Endothelial cell of umbilical vein (primary cell): ENCODE measurements around the gene HS6ST2. TPM values are rescaled to one million over a fixed set of nuclear protein-coding genes. Genes with fewer than 3 reads are reported as not detected.

Experiments
- BruUV-seq: library from RNA; stranded (reverse); fragments of 400-500 nt; replicated peaks from 2 replicates; lab custom pipeline; 2021; lab: Mats Ljungman, UMichigan
- CTCF ChIA-PET: fragments of 300-600, 350-600 bp; sonication (Branson Sonifier 250); formaldehyde crosslinking; loops from one replicate; lab custom pipeline; 2021; ENCODE audit warnings: antibody characterized with exemption, inconsistent platforms; lab: Charles Lee
- POLR2A ChIA-PET: fragments of 300-600, 350-600 bp; sonication (Branson Sonifier 250); formaldehyde crosslinking; loops from one replicate; lab custom pipeline; 2021; ENCODE audit warnings: antibody characterized with exemption, inconsistent platforms; lab: Charles Lee
- DNase-seq: peaks from one replicate; pipeline ENCODE4 v3.0.0-alpha.2; 2011; ENCODE audit warnings: low read depth, low spot score
- FAIRE-seq: peaks from 2 replicates; lab custom pipeline; 2011; peaks lifted over from hg19 to GRCh38; lab: Jason Lieb, UNC
- H2AFZ ChIP-seq: 2 replicates; pipeline ENCODE4 v1.6.0; 2012; ENCODE audit warnings: low read depth, low read length, control low read depth, inconsistent platforms
- H3K27ac ChIP-seq: 2 replicates; pipeline ENCODE4 v1.5.1; 2011; ENCODE audit warnings: low read depth, mild to moderate bottlenecking, control low read depth, low read length, moderate library complexity; ENCODE audit not compliant: insufficient read depth
- H3K27me3 ChIP-seq, 2 experiments: 2 replicates each; pipeline versions ENCODE4 v1.6.0 to v1.6.1; 2011; ENCODE audit warnings: low read length in 2 of 2, mixed read lengths in 1 of 2; ENCODE audit not compliant: control insufficient read depth in 2 of 2, insufficient read depth in 2 of 2
- H3K36me3 ChIP-seq, 2 experiments: 2 replicates in 1 of 2; 3 replicates in 1 of 2; pipeline ENCODE4 v1.5.1; 2011; ENCODE audit warnings: low read length in 2 of 2, mild to moderate bottlenecking in 1 of 2, moderate library complexity in 1 of 2; ENCODE audit not compliant: control insufficient read depth in 2 of 2, insufficient read depth in 2 of 2; ENCODE audit errors: extremely low read depth in 1 of 2
- H3K4me1 ChIP-seq: 3 replicates; pipeline ENCODE4 v1.5.1; 2011; ENCODE audit warnings: mild to moderate bottlenecking, low read length; ENCODE audit not compliant: control insufficient read depth, insufficient read depth; ENCODE audit errors: extremely low read depth
- H3K4me2 ChIP-seq: 2 replicates; pipeline ENCODE4 v1.6.1; 2011; ENCODE audit warnings: low read length, control low read depth, mixed read lengths; ENCODE audit not compliant: insufficient read depth
- H3K4me3 ChIP-seq, 3 experiments: fragments of 200-600 bp in 1 of 3; sonication (generic), shearing (Covaris generic) in 1 of 3; replicated peaks in 1 of 3; 2 replicates each; pipeline ENCODE4 v1.5.1; 2011 to 2016; ENCODE audit warnings: control low read depth in 3 of 3, low read length in 3 of 3, mild to moderate bottlenecking in 2 of 3, inconsistent platforms in 1 of 3, low read depth in 1 of 3, moderate library complexity in 1 of 3; ENCODE audit not compliant: insufficient read depth in 1 of 3
- H3K79me2 ChIP-seq: 2 replicates; pipeline ENCODE4 v1.6.0; 2012; ENCODE audit warnings: low read length, inconsistent platforms; ENCODE audit not compliant: control insufficient read depth, insufficient read depth
- H3K9ac ChIP-seq: replicated peaks from 2 replicates; pipeline ENCODE3; 2011; ENCODE audit warnings: low read length, control low read depth; ENCODE audit not compliant: insufficient read depth; ENCODE audit errors: extremely low read depth
- H3K9me1 ChIP-seq: replicated peaks from 3 replicates; pipeline ENCODE4 v1.6.0; 2011; ENCODE audit warnings: mild to moderate bottlenecking, low read length; ENCODE audit not compliant: control insufficient read depth, insufficient read depth; ENCODE audit errors: extremely low read depth
- H3K9me3 ChIP-seq: replicated peaks from 2 replicates; pipeline ENCODE4 v1.5.1; 2012; ENCODE audit warnings: low read length, inconsistent platforms; ENCODE audit not compliant: control insufficient read depth, insufficient read depth
- H4K20me1 ChIP-seq: replicated peaks from 2 replicates; pipeline ENCODE3; 2011; ENCODE audit warnings: mild to moderate bottlenecking, low read length; ENCODE audit not compliant: control insufficient read depth, insufficient read depth; ENCODE audit errors: extremely low read depth
- CTCF ChIP-seq, 2 donors: IDR thresholded peaks; 1 replicate in 1 of 2; 2 replicates in 1 of 2; pipeline ENCODE4 v1.5.1; 2011; ENCODE audit warnings: low read length in 2 of 2, mild to moderate bottlenecking in 2 of 2, moderate library complexity in 2 of 2, control low read depth in 1 of 2, inconsistent platforms in 1 of 2, low read depth in 1 of 2; ENCODE audit not compliant: insufficient read depth in 1 of 2; ENCODE audit errors: extremely low read depth in 1 of 2
- EZH2 ChIP-seq: IDR thresholded peaks from 2 replicates; pipeline ENCODE4 v1.6.1; 2012; ENCODE audit warnings: borderline replicate concordance, low read depth, mild to moderate bottlenecking, moderate library complexity, low read length, inconsistent platforms; ENCODE audit not compliant: severe bottlenecking
- FOS ChIP-seq: IDR thresholded peaks from 2 replicates; pipeline ENCODE4 v1.6.1; 2011; ENCODE audit warnings: mild to moderate bottlenecking, low read length, moderate library complexity, borderline replicate concordance; ENCODE audit not compliant: insufficient read depth
- GATA2 ChIP-seq: IDR thresholded peaks from 2 replicates; pipeline ENCODE4 v1.7.0; 2011; ENCODE audit warnings: low read depth, mild to moderate bottlenecking, moderate library complexity, mixed read lengths, low read length; ENCODE audit not compliant: insufficient read length, insufficient read depth
- JUN ChIP-seq: IDR thresholded peaks from 2 replicates; pipeline ENCODE4 v1.6.1; 2011; ENCODE audit warnings: borderline replicate concordance, low read depth; ENCODE audit not compliant: insufficient read length, insufficient read depth
- MAX ChIP-seq: IDR thresholded peaks from 2 replicates; pipeline ENCODE4 v1.6.1; 2011; ENCODE audit not compliant: insufficient read depth, insufficient read length
- POLR2A ChIP-seq: IDR thresholded peaks from 2 replicates; pipeline ENCODE4 v1.6.1; 2012; ENCODE audit warnings: low read depth, mild to moderate bottlenecking, control low read depth, low read length
- POLR2AphosphoS5 ChIP-seq: IDR thresholded peaks from 2 replicates; pipeline ENCODE4 v1.6.1; 2012; ENCODE audit warnings: low read depth, mild to moderate bottlenecking, control low read depth, low read length, moderate library complexity; ENCODE audit not compliant: insufficient read depth
- dilution Hi-C: fragments of 300-500 bp; cut with MboI; formaldehyde crosslinking; loops from one replicate; pipeline ENCODE4 v1.15.0; 2019; ENCODE audit warnings: low sequenced_read_pairs; ENCODE audit not compliant: extremely low pct_ligation_motif_present
- intact Hi-C: fragments of 100-400 bp; cut with micrococcal nuclease; formaldehyde crosslinking; loops from one replicate; pipeline ENCODE4 v1.10.0; 2022
- polyA plus RNA-seq, 4 experiments: library from polyadenylated mRNA; depleted of rRNA in 3 of 4; stranded (reverse) in 3 of 4; unstranded in 1 of 4; fragments of >200 nt; gene quantifications; 2 replicates each; pipeline versions ENCODE4 v1.2.1 to v1.2.3, GENCODE V29; 2011 to 2012; ENCODE audit warnings: missing spikeins in 1 of 4
- total RNA-seq: library from RNA; stranded (reverse); gene quantifications from 2 replicates; pipeline ENCODE4 v1.2.3, GENCODE V29; 2021

Gene HS6ST2
- total and polyA plus RNA-seq, 2 donors (not counting 3 experiments of a cell fraction or from before 2014, with no cell fraction given), result 0.49 to 0.84 TPM

GRCh38 chrX:132612821-132613564, 345.4 kb downstream of the HS6ST2 start:
- Histone ChIP-seq H3K79me2 (no peaks in the 10 kb centered on the region), H3K4me2 (no peak overlapping the region), H3K4me3 (no peak overlapping the region), H3K9me1 (no peaks in the 10 kb centered on the region), H4K20me1 (no peaks in the 10 kb centered on the region), H3K9ac (no peak overlapping the region), H3K27me3 (no peaks in the 10 kb centered on the region), H2AFZ (no peak overlapping the region), H3K27ac (no peak overlapping the region), H3K36me3 (no peaks in the 10 kb centered on the region), H3K9me3 (no peaks in the 10 kb centered on the region), H3K4me1 (no peaks in the 10 kb centered on the region)
- no TSS peak for BruUV-seq
- CTCF ChIA-PET, result interaction anchor here (0.7 to 3.9 kb wide), 6 partner anchors 317 to 771 kb away, joined by 3 to 77 read pairs (median 13); no protein-coding TSS in a partner anchor
- POLR2A ChIA-PET, result no interaction called here
- peak; percentile 59 for FAIRE-seq
- no peak for TF ChIP-seq FOS
- TF ChIP-seq POLR2A, result no peak
- no peak for TF ChIP-seq POLR2AphosphoS5
- TF ChIP-seq MAX, result no peak
- no peak for TF ChIP-seq GATA2
- TF ChIP-seq JUN, result no peak
- no peak for TF ChIP-seq EZH2
- peak; percentile 43 to 65 for TF ChIP-seq CTCF (IDR thresholded peaks at IDR 0.05; ENCODE audit: extremely low read depth in 1 of 2, insufficient read depth in 1 of 2, low read depth in 1 of 2, low read length in 2 of 2)
- intact Hi-C loops, result loop anchor here (1.0 to 10.0 kb wide), 3 partner anchors 128 to 781 kb away; partner anchors contain the start of gene MBNL3
- peak; percentile 24 for DNase-seq
- dilution Hi-C loops, result no loop called here
